ENCODE data around the gene FOXL1.
"Not testable (repeated sequence)": the region's sequence is repeated elsewhere in the genome, so short reads cannot be mapped to it uniquely, and the experiment has no call there.

Gene FOXL1

DNA sequence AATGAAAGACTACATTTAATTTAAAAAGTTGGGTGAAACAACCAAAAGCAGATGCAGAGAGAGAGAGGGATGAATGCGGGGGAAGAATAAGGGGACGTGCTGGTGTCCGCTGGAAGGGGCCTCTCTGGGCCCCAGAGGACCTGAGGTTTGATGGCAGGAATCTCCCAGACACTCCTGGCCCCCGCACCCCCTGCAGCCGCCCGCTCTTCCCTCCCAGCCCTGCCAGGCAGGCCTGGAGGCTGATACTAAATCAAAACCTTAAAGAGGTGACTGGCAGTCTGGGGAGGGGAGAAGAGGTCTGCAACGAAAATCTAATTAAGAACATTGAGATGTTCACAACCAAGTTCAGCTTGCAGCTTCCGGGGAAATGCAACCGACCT is 2.4 kb downstream of the FOXL1 start:
- no peak for DNase-seq (ENCODE audit: low spot score)

DNA sequence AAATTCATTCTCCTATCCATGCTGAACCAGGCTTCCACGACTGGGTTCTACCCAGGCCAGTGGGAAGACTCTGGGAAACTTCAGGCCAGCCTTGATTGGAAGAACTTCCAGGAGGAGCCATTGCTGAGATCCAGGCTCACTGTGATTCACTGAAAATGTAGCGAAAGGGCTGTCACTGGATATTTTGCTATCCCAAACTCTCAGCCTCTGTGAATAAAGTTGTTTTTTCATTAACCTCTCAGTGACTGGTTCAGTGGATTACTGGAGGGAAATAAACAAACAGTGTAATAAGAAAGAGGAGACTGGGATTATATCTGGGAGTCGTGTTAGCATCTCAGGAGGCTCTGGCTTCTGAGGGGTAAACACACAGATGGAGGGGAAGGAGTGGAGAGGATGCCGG is 3.1 kb downstream of the FOXL1 start:
- DNase-seq (ENCODE audit: low spot score) = no peak

GRCh38 chr16:86584071-86584685 is 5.8 kb downstream of the FOXL1 start:
- no peak for DNase-seq (ENCODE audit: low spot score)

GRCh38 chr16:86584726-86585721 is 6.7 kb downstream of the FOXL1 start:
- no peak for DNase-seq (ENCODE audit: low spot score)

GRCh38 chr16:86585821-86586611 is 7.7 kb downstream of the FOXL1 start:
- DNase-seq (ENCODE audit: low spot score) = no peak

GRCh38 chr16:86587487-86587886 is 9.1 kb downstream of the FOXL1 start:
- DNase-seq (ENCODE audit: low spot score) = no peak

DNA sequence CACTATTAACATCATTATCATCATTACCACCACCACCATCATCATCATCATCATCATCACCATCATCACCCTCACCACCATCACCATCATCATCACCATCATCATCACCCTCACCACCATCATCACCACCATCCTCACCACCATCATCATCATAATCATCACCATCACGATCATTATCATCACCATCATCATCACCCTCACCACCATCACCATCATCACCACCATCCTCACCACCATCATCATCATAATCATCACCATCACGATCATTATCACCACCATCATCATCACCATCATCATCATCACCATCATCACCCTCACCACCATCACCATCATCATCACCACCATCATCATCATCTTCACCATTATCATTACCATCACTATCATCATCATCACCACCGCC is 9.6 kb downstream of the FOXL1 start:
- not testable (repeated sequence) for DNase-seq (ENCODE audit: low spot score)

GRCh38 chr16:86590501-86591144 is 12.3 kb downstream of the FOXL1 start:
- no peak for DNase-seq (ENCODE audit: low spot score)

- DNase-seq (ENCODE audit: low spot score) = no peak
Observed at GRCh38 chr16:86591270-86591669, 12.9 kb downstream of the FOXL1 start.

DNA sequence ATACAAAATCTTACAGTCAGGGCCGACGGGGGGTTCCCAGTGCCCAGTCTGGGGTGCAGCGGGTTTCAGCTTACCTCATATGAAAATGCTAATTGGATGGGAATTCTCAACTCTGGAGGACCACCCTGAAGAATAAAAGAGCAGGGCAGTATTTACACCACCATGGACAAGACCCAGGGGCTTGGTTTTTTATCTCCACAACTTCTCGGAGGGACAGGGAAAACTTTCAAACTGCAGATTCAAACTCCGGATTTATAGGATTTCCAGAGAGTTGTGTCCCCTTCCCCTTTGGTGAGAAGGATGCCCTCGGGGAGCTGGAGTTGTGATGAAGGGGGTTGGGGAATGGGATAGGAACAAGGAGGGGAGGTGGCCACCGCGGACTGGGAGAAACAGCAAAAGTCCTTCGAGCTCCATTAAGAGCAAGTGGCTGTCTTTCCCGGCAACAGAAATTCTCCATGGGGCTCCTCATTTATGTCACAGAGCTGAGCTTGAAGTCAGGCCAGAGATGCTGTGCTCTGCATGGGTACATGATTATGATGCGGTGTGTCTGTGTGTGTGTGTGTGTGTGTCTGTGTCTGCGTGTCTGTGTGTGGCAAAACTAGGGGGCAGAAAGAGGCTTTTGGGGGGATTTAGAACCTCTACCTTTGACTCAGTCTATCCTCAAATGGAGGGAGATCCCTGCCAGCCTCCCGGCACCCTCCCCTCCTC is 15.7 kb downstream of the FOXL1 start:
- DNase-seq (ENCODE audit: low spot score) = no peak

- no peak for DNase-seq (ENCODE audit: low spot score)
Observed at GRCh38 chr16:86594721-86595120, 16.4 kb downstream of the FOXL1 start.

GRCh38 chr16:86595983-86596605 is 17.7 kb downstream of the FOXL1 start:
- no peak for DNase-seq (ENCODE audit: low spot score)

- no peak for DNase-seq (ENCODE audit: low spot score)
Observed at GRCh38 chr16:86597126-86597879, 19.0 kb downstream of the FOXL1 start.

DNA sequence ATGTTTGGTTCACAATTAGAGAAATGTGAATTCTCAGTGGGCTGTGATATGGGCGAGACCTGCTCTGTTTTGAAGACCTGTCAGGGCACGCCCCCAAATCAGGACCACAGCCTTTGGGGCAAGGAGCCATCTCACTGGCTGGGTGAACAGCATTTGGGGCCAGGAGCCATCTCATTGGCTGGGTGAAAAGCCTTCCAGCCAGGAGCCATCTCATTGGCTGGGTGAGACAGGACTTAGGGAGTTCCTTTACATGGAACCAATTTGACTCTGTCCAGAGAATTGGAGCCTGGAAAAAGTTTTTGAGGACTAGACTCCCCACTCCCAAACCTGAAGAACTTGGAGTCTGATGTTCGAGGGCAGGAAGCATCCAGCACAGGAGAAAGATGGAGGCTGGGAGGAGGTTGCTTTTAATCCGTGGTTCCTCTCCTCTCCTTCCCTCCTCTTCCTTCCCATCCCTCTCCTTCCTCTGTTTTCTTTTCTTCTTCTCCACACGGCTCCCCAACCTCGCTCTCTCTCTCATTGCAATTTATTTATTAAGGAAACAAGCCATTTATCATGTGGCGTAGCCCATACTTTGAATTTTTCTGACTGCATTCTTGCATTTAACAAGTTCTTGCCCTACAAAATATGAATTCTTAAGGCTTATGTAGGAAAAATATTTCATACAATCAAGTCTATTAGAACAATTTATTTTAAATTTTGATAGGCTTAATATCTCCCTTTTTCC is 19.7 kb downstream of the FOXL1 start:
- DNase-seq (ENCODE audit: low spot score) = no peak

DNA sequence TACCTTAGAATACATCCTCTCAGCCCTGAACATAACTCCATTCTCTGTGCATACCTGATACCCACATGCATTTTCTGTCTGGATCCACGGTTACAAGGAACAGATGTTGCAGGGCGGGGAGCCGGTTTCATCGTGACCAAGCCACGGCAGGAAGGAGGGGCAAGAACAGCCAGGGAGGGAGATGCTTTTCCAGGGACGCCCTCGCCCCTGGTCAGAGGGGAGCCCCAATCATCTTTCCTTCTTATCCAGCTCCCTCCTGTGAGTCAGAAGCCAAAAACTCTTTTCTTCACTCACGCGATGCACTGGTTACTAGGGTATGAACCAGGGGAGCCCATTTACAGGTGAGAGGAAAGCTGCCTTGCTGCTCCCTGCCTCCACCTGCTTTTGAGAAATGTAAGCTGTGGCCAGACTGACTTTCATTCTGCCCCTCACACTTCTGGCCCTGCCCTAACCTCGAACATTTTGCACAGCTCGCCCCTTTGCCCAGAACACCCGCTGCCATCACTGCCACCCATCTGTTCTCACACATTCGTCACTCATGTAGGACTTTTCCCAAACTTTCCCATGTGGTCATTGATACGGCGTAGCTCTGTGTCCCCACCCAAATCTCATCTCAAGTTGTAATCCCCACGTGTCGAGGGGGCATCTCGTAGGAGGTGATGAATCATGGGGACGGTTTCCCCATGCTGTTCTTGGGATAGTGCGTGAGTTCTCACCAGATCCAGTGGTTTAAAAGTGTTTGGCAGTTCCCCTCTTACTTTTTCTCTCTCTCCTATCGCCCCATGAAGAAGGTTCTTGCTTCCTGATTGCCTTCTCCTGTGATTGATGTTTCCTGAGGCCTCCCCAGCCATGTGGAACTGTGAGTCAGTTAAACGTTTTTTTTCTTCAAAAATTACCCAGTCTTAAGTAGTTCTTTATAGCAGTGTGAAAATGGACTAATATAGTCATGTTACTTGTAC is 20.5 kb downstream of the FOXL1 start:
- no peak for DNase-seq (ENCODE audit: low spot score)

DNA sequence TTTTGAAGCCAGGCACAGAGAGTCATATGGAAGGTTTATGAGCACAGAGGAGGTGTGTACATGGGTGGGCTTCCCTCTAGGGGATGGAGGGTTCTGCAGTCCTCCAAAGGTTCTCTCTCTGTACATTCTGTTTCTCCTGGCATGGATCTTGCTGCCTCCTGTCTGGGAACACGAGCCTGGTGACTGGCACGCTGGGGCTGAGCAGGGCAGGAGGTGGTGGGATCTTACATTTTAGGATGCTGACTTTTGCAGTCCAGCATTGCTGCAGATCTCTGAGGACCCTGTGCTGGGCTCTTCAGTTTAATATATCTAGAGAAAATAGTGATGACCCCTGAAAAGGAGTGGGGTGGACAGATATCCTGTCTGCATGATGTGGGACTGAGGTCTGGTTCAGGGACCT is 23.0 kb downstream of the FOXL1 start:
- DNase-seq (ENCODE audit: low spot score) = no peak

DNA sequence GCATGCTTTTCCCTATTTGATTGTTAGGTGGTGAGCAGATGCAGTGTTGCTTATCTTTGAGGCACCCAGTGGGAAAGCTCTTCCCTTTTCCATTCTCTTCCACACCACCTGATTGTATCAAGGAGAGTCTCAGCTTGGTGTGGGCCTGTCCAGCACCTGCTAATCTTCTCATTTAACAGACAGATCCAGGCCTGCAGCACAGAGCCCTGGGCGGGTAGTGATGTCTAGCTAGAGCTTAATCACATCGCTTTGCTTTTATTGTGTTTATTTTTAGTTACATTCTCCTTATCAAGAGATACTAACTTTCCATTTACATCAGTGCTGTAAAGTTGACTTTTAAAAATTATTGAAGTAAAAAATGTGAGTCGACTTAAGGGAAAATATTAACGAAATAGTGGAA is 24.2 kb downstream of the FOXL1 start:
- no peak for DNase-seq (ENCODE audit: low spot score)

- no peak for DNase-seq (ENCODE audit: low spot score)
Observed at GRCh38 chr16:86604436-86605193, 26.3 kb downstream of the FOXL1 start.
